Neuronal stem cell (in vitro differentiated cells): Measurements from ENCODE around the gene PCYT2.

Experiments used
- DNase-seq: peaks from one replicate; pipeline ENCODE4 v3.0.0-alpha.2; 2013; ENCODE audit warnings: low spot score
- H2AFZ ChIP-seq: one replicate; pipeline ENCODE4 v1.6.1; 2013; ENCODE audit warnings: mild to moderate bottlenecking, low read length, inconsistent platforms
- H2AK5ac ChIP-seq: 2 replicates; pipeline ENCODE4 v1.6.1; 2013; ENCODE audit warnings: low read depth, mild to moderate bottlenecking, inconsistent platforms, low read length, moderate library complexity, mixed read lengths
- H2BK120ac ChIP-seq: 2 replicates; pipeline ENCODE4 v1.6.1; 2013; ENCODE audit warnings: low read depth, mild to moderate bottlenecking, inconsistent platforms, low read length, moderate library complexity, mixed read lengths
- H2BK12ac ChIP-seq: one replicate; pipeline ENCODE4 v1.6.1; 2013; ENCODE audit warnings: low read length, inconsistent platforms
- H2BK15ac ChIP-seq: 2 replicates; pipeline ENCODE4 v1.6.1; 2013; ENCODE audit warnings: mild to moderate bottlenecking, low read length, inconsistent platforms, mixed read lengths
- H2BK5ac ChIP-seq: one replicate; pipeline ENCODE4 v1.6.1; 2013; ENCODE audit warnings: inconsistent platforms, mild to moderate bottlenecking, low read length, moderate library complexity
- H3K14ac ChIP-seq: one replicate; pipeline ENCODE4 v1.6.1; 2013; ENCODE audit warnings: low read length, inconsistent platforms
- H3K18ac ChIP-seq: 2 replicates; pipeline ENCODE4 v1.6.1; 2013; ENCODE audit warnings: low read length, inconsistent platforms
- H3K23ac ChIP-seq: 2 replicates; pipeline ENCODE4 v1.6.1; 2013; ENCODE audit warnings: low read depth, mild to moderate bottlenecking, mixed read lengths, low read length, inconsistent platforms; ENCODE audit not compliant: poor library complexity
- H3K27ac ChIP-seq: replicated peaks from 3 replicates; pipeline ENCODE4 v1.5.1; 2013; ENCODE audit warnings: low read length, inconsistent platforms
- H3K27me3 ChIP-seq, 3 experiments: 2 replicates each; pipeline ENCODE4 v1.6.1; 2013; ENCODE audit warnings: low read length in 3 of 3, mild to moderate bottlenecking in 2 of 3, inconsistent platforms in 1 of 3, low read depth in 1 of 3, mixed read lengths in 1 of 3, moderate library complexity in 1 of 3; ENCODE audit not compliant: control insufficient read depth in 3 of 3, insufficient read depth in 3 of 3
- H3K36me3 ChIP-seq, 2 donors: replicated peaks in 1 of 2; 2 replicates each; pipeline ENCODE4 v1.6.1; 2013; ENCODE audit warnings: low read length in 2 of 2; ENCODE audit not compliant: control insufficient read depth in 2 of 2, insufficient read depth in 2 of 2
- H3K4ac ChIP-seq: 2 replicates; pipeline ENCODE4 v1.6.1; 2013; ENCODE audit warnings: inconsistent platforms, mild to moderate bottlenecking, low read length, moderate library complexity
- H3K4me1 ChIP-seq, 2 donors: 1 replicate in 1 of 2; 2 replicates in 1 of 2; pipeline ENCODE4 v1.6.1; 2013; ENCODE audit warnings: low read length in 2 of 2, low read depth in 1 of 2; ENCODE audit not compliant: control insufficient read depth in 2 of 2, insufficient read depth in 1 of 2
- H3K4me2 ChIP-seq: one replicate; pipeline ENCODE4 v1.6.1; 2013; ENCODE audit warnings: mild to moderate bottlenecking, low read length, inconsistent platforms; ENCODE audit not compliant: insufficient read depth, poor library complexity, severe bottlenecking
- H3K4me3 ChIP-seq, 2 donors: 2 replicates each; pipeline ENCODE4 v1.5.1; 2013; ENCODE audit warnings: low read length in 2 of 2, mild to moderate bottlenecking in 2 of 2, inconsistent platforms in 1 of 2, moderate library complexity in 1 of 2
- H3K79me1 ChIP-seq: one replicate; pipeline ENCODE4 v1.6.1; 2013; ENCODE audit warnings: low read depth, mild to moderate bottlenecking, inconsistent platforms, low read length, moderate library complexity
- H3K9ac ChIP-seq: one replicate; pipeline ENCODE4 v1.6.1; 2013; ENCODE audit warnings: mild to moderate bottlenecking, low read depth, low read length, inconsistent platforms; ENCODE audit not compliant: poor library complexity
- H3K9me3 ChIP-seq, 2 donors: replicated peaks in 1 of 2; 2 replicates each; pipeline versions ENCODE3 to v1.6.1; 2013; ENCODE audit warnings: low read length in 2 of 2, mild to moderate bottlenecking in 2 of 2, inconsistent platforms in 1 of 2, low read depth in 1 of 2, mixed read lengths in 1 of 2, moderate library complexity in 1 of 2; ENCODE audit not compliant: control insufficient read depth in 2 of 2, insufficient read depth in 1 of 2
- H4K8ac ChIP-seq: one replicate; pipeline ENCODE4 v1.6.1; 2013; ENCODE audit warnings: low read depth, mild to moderate bottlenecking, inconsistent platforms, low read length, moderate library complexity
- H4K91ac ChIP-seq: one replicate; pipeline ENCODE4 v1.6.1; 2013; ENCODE audit warnings: low read length, low read depth, mild to moderate bottlenecking, inconsistent platforms; ENCODE audit not compliant: poor library complexity
- WGBS, 2 donors: extraction: QIAGEN DNeasy Blood & Tissue Kit; methylation state at CpG; one replicate each; pipeline ENCODE4 v1.1.7; 2013; ENCODE audit warnings: missing lambda C conversion rate in 2 of 2, mixed read lengths in 1 of 2; ENCODE audit not compliant: insufficient read length in 2 of 2, insufficient replicate concordance in 1 of 2; ENCODE audit errors: extremely low coverage in 2 of 2; 5-methylcytosine and 5-hydroxymethylcytosine counted together

PCYT2 gene

GRCh38 chr17:81948635-81949378, 37.6 kb upstream of the PCYT2 start:
- H2BK15ac ChIP-seq: no peak overlapping the region
- H3K79me1 ChIP-seq: no peaks in the 10 kb centered on the region
- H3K36me3 ChIP-seq: no peaks in the 10 kb centered on the region
- peaks cover 0 to 3% (median 2%) of the 10 kb centered on the region in 3 experiments for H3K27me3 ChIP-seq
- H3K23ac ChIP-seq: no peak overlapping the region
- H4K91ac ChIP-seq: no peak overlapping the region
- peak overlapping the region; percentile 1 for H2AK5ac ChIP-seq
- H2BK120ac ChIP-seq: no peak overlapping the region
- peak overlapping the region; percentile 3 for H3K9ac ChIP-seq
- no peak overlapping the region for H2BK5ac ChIP-seq
- H3K4me2 ChIP-seq: no peak overlapping the region
- H3K4me1 ChIP-seq: peaks cover 5 to 7% of the 10 kb centered on the region in 2 donors
- DNase-seq: no peak
- H3K27ac ChIP-seq: no peak overlapping the region
- peak overlapping the region; percentile 2 for H3K14ac ChIP-seq
- H3K4ac ChIP-seq: no peak overlapping the region
- H4K8ac ChIP-seq: no peak overlapping the region
- no peaks in the 10 kb centered on the region for H3K9me3 ChIP-seq
- H3K4me3 ChIP-seq: no peak overlapping the region
- H3K18ac ChIP-seq: no peak overlapping the region
- WGBS, 2 donors: no CpG with 5 or more reads among the region's 17 CpGs
- H2AFZ ChIP-seq: no peak overlapping the region
- peak overlapping the region; percentile 78 for H2BK12ac ChIP-seq

- H3K4me3 ChIP-seq: no peak within 1 kb of the TSS
- H2BK120ac ChIP-seq: no peak within 1 kb of the TSS
- no peak for DNase-seq
- H3K4ac ChIP-seq: no peak within 1 kb of the TSS
- peaks cover 4 to 5% of the 10 kb centered on the region in 2 donors for H3K4me1 ChIP-seq
- peak within 1 kb of the TSS; percentile 46 for H2AK5ac ChIP-seq
- H2BK12ac ChIP-seq: no peak within 1 kb of the TSS
- no peak within 1 kb of the TSS for H3K14ac ChIP-seq
- H2AFZ ChIP-seq: no peak within 1 kb of the TSS
- no peak within 1 kb of the TSS for H4K91ac ChIP-seq
- H3K79me1 ChIP-seq: no peaks in the 10 kb centered on the region
- H3K18ac ChIP-seq: no peak within 1 kb of the TSS
- H3K36me3 ChIP-seq: no peaks in the 10 kb centered on the region
- peaks cover 0 to 3% (median 2%) of the 10 kb centered on the region in 3 experiments for H3K27me3 ChIP-seq
- H3K27ac ChIP-seq: no peak within 1 kb of the TSS
- H3K23ac ChIP-seq: no peak within 1 kb of the TSS
- no peak within 1 kb of the TSS for H3K9ac ChIP-seq
- WGBS, 2 donors: no CpG with 5 or more reads among the region's 13 CpGs
- no peak within 1 kb of the TSS for H4K8ac ChIP-seq
- H2BK5ac ChIP-seq: no peak within 1 kb of the TSS
- H3K9me3 ChIP-seq: no peaks in the 10 kb centered on the region
- H2BK15ac ChIP-seq: no peak within 1 kb of the TSS
- H3K4me2 ChIP-seq: no peak within 1 kb of the TSS
Measured at GRCh38 chr17:81947189-81947588, 36.0 kb upstream of the PCYT2 start, which contains the start of gene MYADML2. Gene MYADML2, minus strand, starts transcription at chr17:81947233. Its CDS starts 5,492 bp downstream, at chr17:81941741.

- Histone ChIP-seq H3K18ac (no peak overlapping the region), H3K4me2 (no peak overlapping the region), H2BK120ac (no peak overlapping the region), H4K8ac (no peak overlapping the region), H3K4me3 (no peak overlapping the region), H3K27ac (peak overlapping the region; percentile 32), H4K91ac (no peak overlapping the region), H3K9ac (no peak overlapping the region), H3K9me3 (no peaks in the 10 kb centered on the region), H3K36me3 (no peaks in the 10 kb centered on the region), H2BK5ac (no peak overlapping the region), H3K23ac (no peak overlapping the region), H3K14ac (no peak overlapping the region), H3K4me1 (peaks cover 12% of the 10 kb centered on the region in 2 donors), H2AK5ac (peak overlapping the region; percentile 70), H2AFZ (peak overlapping the region; percentile 14), H3K4ac (no peak overlapping the region), H3K79me1 (peaks cover 5% of the 10 kb centered on the region), H3K27me3 (peaks cover 0 to 4% (median 3%) of the 10 kb centered on the region in 3 experiments), H2BK15ac (no peak overlapping the region), H2BK12ac (no peak overlapping the region)
- no peak for DNase-seq
- no CpG with 5 or more reads among the region's 9 CpGs for WGBS, 2 donors
Measured at GRCh38 chr17:81944858-81945257, 33.7 kb upstream of the PCYT2 start.

- Histone ChIP-seq H3K27ac (no peak overlapping the region), H3K18ac (peak overlapping the region; percentile 24), H2AFZ (peak overlapping the region; percentile 69), H3K9me3 (no peaks in the 10 kb centered on the region), H3K4ac (no peak overlapping the region), H3K27me3 (peaks cover 0 to 4% (median 2%) of the 10 kb centered on the region in 3 experiments), H3K14ac (peak overlapping the region; percentile 82), H2BK15ac (no peak overlapping the region), H2BK12ac (no peak overlapping the region), H3K23ac (no peak overlapping the region), H3K9ac (no peak overlapping the region), H3K4me3 (no peak overlapping the region), H2BK5ac (peak overlapping the region; percentile 90), H3K79me1 (peaks cover 5% of the 10 kb centered on the region), H3K4me1 (peaks cover 12% of the 10 kb centered on the region in 2 donors), H2BK120ac (no peak overlapping the region), H4K91ac (no peak overlapping the region), H4K8ac (peak overlapping the region; percentile 65), H2AK5ac (peak overlapping the region; percentile 94), H3K4me2 (peak overlapping the region; percentile 45), H3K36me3 (no peaks in the 10 kb centered on the region)
- WGBS, 2 donors: no CpG with 5 or more reads among the region's 12 CpGs
- DNase-seq: no peak
Measured at GRCh38 chr17:81942167-81942553, 31.0 kb upstream of the PCYT2 start.
